Measurements from ENCODE around the gene MAP3K5. TPM values are rescaled to one million over a fixed set of nuclear protein-coding genes. Genes with fewer than 3 reads are reported as not detected.

The MAP3K5 gene
- total RNA-seq, result 8.5 TPM

GRCh38 chr6:136792410-136793262 lies at the start of gene MAP3K5:
TSS of gene MAP3K5 (minus strand) at chr6:136792477. CDS start at chr6:136792157, 320 bp downstream.

GRCh38 chr6:136822376-136823127 lies 30.3 kb upstream of the MAP3K5 start, which contains the start of gene PEX7:
TSS of gene PEX7 (plus strand) at chr6:136822592. CDS start at chr6:136822666, 74 bp downstream.

GRCh38 chr6:136550330-136551071 lies 241.8 kb downstream of the MAP3K5 start, which contains the start of gene MAP7:
TSS of gene MAP7 (minus strand) at chr6:136550422. CDS start at chr6:136550408, 14 bp downstream.

Small RNA genes lying within 50 kb of the gene (small RNA-seq; reads per million reads assigned to genes)
- not detected for gene RNA5SP219 (ENCODE audit: low replicate concordance)

Other genes starting within 250 kb of the MAP3K5 start
- 9.4 TPM for gene MAP7, start 242.1 kb downstream of the MAP3K5 start, total RNA-seq
- gene PEX7, start 30.1 kb upstream of the MAP3K5 start, total RNA-seq, result 5.6 TPM
- gene SLC35D3, start 129.8 kb upstream of the MAP3K5 start, total RNA-seq, result not detected

All from parietal lobe (tissue), 2 donors.